OCI-M2 (cell line): ENCODE data around the gene CLDN14.

ENCODE experiments used
- DNase-seq: peaks from one replicate; lab custom pipeline; 2025; ENCODE audit not compliant: unreplicated experiment; lab: John Stamatoyannopoulos, UW

CLDN14 gene

DNA sequence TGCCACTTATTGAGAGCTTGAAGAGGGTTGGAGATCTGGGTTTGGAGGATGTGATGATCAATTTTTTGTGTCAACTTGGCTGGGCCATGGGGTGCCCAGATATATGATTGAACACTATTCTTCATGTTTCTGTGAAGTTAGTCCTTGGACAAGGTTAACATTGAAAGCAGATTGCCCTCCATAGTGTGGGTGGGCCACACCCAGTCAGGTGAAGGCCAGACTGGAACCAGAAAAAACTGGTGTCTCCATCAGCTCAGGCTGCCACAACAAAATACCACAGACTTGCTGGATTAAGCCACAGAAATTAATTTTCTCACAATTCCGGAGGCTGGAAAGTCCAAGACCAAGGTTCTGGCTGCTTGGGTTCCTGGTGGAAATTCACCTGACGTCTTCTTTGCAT is 7.5 kb downstream of the CLDN14 start:
- DNase-seq: no peak

- DNase-seq: no peak
Measured at GRCh38 chr21:36471254-36471723, 8.6 kb downstream of the CLDN14 start.

DNA sequence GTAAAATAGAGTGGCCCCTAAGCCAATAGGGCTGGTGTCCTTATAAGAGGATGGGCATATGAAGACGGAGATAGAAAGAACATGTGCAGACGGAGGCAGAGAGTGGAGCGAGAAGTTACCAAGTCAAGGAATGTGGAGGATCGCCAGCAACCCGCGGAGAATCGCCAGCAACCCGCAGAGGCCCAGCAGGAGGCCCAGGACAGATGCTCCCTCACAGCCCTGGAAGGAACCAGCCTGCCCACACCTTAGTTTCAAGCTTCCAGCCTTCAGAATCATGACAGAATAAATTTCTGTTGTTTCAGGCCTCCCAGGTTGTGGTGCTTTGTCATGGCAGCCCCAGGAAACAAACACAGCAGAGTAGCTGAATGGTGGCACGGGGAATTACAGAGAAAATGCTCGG is 9.6 kb downstream of the CLDN14 start:
- no peak for DNase-seq

GRCh38 chr21:36466061-36466511 is 13.8 kb downstream of the CLDN14 start:
- DNase-seq: no peak

DNA sequence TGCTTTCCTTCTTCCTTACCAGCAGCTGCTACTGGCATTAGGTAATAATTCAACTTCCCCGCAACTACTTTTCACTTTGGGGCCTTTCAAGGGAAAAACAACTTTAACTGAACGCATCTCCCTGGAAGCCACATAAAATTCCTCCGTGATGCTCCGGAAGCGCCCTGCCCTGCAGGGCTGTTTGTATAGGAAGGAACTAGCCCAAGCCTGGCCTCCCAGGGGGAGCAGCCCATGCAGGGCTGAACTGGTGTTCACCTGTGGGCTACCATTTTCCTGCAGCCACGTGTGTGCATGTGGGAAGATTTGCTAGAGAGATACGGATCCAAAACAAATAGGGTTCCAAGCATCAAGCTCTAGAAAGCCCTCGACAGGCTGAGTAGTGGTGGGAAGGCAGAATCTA is 14.4 kb downstream of the CLDN14 start:
- DNase-seq: no peak

DNA sequence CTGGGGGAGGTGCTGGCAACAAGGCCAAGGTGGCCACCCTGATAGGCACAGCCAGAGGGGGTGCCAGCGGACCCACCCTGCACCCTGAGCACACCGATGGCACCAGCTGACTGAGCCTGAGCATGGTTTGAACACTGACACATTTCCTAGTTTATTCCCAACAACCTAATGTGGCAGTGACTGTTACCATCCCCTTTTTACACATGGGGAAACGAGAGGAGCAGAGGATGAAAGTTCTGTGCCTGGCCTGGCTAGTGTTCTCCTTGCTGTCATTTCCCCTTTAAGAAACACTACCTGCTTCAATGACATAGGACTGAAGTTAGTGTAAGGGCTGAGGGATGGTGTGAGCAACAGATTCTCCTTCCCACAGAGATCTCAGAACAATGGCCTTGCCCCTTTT is 15.3 kb downstream of the CLDN14 start:
- no peak for DNase-seq

GRCh38 chr21:36463991-36464390 is 15.9 kb downstream of the CLDN14 start:
- no peak for DNase-seq

DNA sequence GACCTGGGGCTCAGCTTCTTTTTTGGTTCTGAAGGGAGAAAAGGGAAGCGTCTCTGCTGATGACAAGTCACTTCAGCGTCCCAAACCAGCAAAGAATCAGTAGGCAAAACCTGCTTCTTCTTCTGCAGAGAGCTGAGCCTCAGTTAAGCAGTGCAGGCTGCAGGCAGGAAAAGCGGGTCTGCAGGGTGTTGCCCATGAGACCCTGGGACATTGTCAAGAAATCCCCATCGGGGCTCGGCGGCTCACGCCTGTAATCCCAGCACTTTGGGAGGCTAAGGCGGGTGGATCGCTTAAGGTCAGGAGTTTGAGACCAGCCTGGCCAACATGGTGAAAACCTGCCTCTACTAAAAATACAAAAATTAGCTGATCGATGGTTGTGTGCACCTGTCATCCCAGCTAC is 16.7 kb downstream of the CLDN14 start:
- no peak for DNase-seq

GRCh38 chr21:36461918-36462486 is 17.9 kb downstream of the CLDN14 start:
- DNase-seq: no peak

DNA sequence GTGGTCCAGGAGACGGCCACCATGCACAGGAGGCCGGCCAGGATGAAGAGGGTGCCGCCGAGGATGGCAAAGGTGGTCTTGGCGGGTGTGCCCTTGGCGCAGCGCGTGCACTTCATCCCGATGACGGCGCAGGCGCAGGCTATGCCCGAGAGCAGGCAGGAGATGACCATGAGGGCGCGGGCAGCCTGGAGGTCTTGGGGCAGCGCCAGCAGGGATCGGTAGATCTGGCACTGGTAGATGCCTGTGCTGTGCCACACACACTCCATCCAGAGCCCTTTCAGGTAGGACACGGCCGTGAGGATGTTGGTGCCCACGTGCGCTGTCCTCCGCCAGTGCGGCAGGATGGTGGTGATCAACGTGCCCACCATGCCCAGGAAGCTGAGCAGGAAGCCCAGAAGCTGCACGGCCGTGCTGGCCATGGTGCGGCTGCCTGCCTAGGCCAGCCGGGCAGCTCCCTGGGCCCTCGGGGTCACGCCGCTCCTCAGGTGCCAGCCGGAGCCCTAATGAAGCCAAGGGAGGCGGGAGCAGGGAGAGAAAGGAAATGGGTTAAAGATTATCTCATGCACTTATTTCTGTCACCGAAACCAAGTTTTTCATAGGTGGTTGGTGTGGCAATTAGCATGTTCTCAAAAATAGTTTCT is 18.5 kb downstream of the CLDN14 start:
- no peak for DNase-seq

DNA sequence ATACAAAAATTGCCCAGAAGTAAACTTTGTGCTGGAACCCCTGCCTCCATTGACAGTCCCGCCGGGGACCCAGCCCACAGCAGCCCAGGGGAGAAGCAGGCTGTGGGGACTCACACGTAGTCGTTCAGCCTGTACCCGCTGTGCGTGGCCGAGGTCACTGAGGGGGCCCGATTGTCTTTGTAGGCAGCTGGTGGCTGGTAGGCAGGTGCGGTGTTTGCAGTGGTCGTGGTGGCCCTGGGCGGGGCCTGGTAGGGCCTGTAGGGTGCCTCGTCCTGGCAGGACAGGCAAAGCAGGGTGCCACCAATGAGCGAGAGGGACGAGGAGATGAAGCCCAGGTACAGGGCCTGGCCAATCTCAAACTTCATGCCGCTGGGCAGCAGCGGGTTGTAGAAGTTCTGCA is 19.1 kb downstream of the CLDN14 start:
- no peak for DNase-seq

GRCh38 chr21:36459098-36459497 is 20.8 kb downstream of the CLDN14 start:
- no peak for DNase-seq

GRCh38 chr21:36456729-36457414 is 23.1 kb downstream of the CLDN14 start:
- DNase-seq: no peak

DNA sequence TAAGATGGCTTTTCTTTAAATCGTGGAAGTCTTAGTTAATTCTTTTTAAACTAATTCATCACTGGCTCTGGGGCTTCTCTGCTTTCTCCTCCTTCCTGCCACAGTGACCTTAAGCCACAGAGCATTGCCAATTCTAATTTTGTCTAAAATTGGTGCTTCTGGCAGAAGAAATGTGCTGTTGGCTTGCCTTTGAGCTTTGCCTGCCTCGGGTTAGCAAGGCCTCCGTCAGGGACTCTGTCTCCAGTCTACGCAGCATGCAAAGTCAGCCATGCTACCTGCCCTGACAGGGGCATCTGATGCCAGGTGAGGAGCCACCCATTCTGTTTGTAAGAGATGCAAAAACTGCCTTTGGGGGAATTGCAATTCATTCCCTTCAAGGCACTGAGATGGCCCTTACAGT is 25.2 kb downstream of the CLDN14 start:
- DNase-seq: no peak

DNA sequence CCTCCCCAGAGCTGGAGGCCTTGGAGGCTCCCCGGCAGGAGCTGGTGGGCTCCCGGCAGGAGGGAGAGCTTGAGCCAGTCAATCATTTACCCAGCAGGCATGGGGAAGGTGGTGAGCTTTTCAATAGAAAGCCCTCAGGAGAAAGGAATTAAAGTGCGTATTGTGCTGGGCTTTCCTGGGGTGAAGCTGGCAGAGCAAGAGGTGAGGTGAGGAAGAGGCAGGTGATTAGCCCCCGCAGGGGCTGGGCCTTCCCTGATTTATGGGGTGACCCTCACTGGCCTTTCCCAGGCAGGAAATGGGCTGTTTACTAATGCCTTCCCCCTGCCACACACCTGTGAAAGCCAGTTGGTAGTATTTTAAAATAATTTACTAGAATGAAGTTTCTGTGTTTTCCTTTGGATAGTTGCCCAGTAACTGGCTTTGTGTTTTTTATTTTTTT is 25.8 kb downstream of the CLDN14 start:
- no peak for DNase-seq

DNA sequence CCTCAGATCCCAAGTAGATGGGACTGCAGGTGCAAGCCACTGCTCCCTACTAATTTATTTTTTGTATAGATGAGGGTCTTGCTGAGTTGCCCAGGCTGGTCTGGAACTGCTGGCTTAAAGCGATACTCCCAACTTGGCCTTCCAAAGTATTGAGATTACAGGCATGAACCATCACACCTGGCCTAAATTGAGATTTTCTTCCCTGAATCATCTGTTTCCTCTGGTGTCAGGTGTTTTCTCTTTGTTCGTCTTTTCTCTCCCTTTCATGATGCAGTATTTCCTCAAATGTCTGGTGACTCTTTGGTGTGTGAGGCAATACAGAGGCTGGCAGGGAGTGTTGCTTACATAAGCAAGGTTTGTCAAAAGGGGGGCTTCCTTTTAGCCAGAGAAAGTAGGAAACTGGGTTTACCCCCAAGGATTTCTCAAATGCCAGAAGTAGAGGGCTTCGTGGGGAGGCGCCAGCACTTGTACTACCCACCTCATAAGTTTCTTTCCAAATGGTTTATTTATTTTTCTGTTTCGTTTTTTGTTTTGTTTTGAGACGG is 27.6 kb downstream of the CLDN14 start:
- DNase-seq: no peak

DNA sequence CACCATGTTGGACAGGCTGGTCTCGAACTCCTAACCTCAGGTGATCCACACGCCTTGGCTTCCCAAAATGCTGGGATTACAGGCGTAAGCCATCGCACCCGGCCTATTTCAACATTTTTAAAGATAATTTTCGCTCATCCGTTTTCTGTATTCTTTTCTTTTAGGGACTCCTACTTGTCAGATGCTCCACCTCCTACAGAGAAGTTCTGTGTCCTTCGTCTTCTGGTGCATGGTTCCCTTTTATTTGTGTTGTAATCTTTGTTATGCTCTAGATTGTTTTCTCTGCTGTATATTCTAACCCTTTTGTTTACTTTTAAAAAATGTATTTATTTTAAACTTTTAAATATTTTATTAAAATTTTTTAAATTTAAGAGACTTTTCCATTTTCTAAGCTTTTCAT is 28.4 kb downstream of the CLDN14 start:
- no peak for DNase-seq

DNA sequence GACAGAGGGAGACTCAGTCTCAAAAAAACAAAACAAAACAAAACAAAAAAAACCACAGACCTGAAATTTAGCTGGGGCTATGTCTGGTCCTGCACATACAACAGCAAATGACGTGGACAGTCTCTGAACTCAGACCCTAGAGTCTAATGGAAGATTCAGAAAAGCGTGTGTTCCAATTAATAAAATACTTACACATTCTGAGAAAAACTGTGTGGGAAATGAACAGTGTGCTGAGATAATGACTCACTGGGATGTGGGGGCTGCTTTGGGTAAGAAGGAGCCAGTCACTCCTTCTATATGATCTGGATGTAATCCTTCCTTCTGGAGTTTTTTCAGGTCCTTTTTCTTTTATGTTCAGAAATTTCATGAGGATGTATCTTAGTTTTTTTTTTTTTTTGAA is 29.4 kb downstream of the CLDN14 start:
- DNase-seq: no peak

DNA sequence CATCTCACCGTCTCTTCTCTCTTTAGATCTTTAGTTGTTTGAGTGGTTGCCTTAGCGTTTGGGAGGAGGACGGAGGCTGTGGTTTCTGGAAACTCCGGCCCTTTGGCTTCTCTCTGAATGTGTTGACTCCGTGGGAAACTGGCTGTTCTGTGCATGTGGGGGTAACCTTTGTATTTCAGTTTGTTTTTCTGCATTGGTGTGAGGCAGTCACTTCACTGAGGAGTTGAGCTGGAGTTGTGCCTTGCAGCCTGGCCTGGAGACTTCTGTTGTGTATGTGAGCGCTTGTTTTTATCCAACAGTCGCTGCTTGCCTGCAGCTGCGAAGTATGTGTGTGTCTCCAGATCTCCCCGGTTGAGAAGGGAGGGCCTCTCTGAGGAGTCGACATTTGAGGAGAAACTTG is 33.6 kb downstream of the CLDN14 start:
- DNase-seq: no peak

- no peak for DNase-seq
Measured at GRCh38 chr21:36441715-36442114, 38.2 kb downstream of the CLDN14 start.

DNA sequence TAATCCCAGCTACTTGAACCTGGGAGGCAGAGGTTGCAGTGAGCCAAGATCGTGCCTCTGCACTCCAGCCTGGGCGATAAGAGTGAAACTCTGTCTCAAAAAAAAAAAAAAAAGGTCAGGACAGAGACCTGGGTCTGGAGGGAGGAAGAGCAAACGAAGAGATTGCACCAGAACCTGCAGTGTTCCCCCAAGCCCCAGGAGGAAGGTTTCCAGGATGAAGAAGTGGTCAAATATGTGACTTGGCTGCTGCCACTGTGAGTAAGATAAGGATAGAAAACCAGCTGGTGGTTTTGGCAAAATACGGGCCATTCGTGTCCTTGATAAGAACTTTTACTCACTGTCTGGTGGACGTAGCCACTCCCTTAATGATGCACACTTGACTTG is 42.2 kb downstream of the CLDN14 start:
- peak; percentile 34 for DNase-seq
